Measurements from ENCODE around the gene SLAMF1. TPM values are rescaled to one million over a fixed set of nuclear protein-coding genes. Genes with fewer than 3 reads are reported as not detected.

The SLAMF1 gene
- total and polyA plus RNA-seq, 9 of the 15 experiments (the other 6 are each of a cell fraction or from before 2014, with no cell fraction given) = 0.04 to 0.17 (median 0.11) TPM; not detected in 4

- TF ChIP-seq ZNF239 (CRISPR knock-in tag; IDR thresholded peaks at IDR 0.05) (no peak), MBD1 (CRISPR knock-in tag; IDR thresholded peaks at IDR 0.05) (no peak), RBM39 (optimal IDR thresholded peaks at IDR 0.05; ENCODE audit: low read depth, low read length) (no peak), ZSCAN29 (IDR thresholded peaks at IDR 0.05) (no peak), HMGXB4 (CRISPR knock-in tag; IDR thresholded peaks at IDR 0.05) (no peak), NFE2L1 (tag; IDR thresholded peaks at IDR 0.05; ENCODE audit: borderline replicate concordance, low read depth) (no peak), PCBP2 (IDR thresholded peaks at IDR 0.05; ENCODE audit: low read depth, low read length, poor library complexity, severe bottlenecking) (no peak), CCAR2 (IDR thresholded peaks at IDR 0.05; ENCODE audit: low read depth, low read length) (no peak), FOS (IDR thresholded peaks at IDR 0.05; ENCODE audit: extremely low read depth, insufficient read length) (no peak), ETV5 (CRISPR knock-in tag; IDR thresholded peaks at IDR 0.05; ENCODE audit: low read depth) (no peak), TAF1 (IDR thresholded peaks at IDR 0.05; ENCODE audit: control insufficient read depth, extremely low read depth, insufficient read depth, low read length, severe bottlenecking) (no peak), NBN (IDR thresholded peaks at IDR 0.05; ENCODE audit: low read depth) (no peak), ZFP36 (IDR thresholded peaks at IDR 0.05; ENCODE audit: low read depth, low read length, partially characterized antibody) (no peak), KLF6 (CRISPR knock-in tag; IDR thresholded peaks at IDR 0.05; ENCODE audit: borderline replicate concordance) (no peak), BRF1 (IDR thresholded peaks at IDR 0.05; ENCODE audit: borderline replicate concordance, extremely low read depth, insufficient read length) (no peak), ZNF583 (CRISPR knock-in tag; IDR thresholded peaks at IDR 0.05) (no peak)
- no peak overlapping the region for H3K9ac ChIP-seq (ENCODE audit: insufficient read depth in 1 of 2, low read depth in 2 of 2, low read length in 2 of 2)
- DNase-seq (ENCODE audit: extremely low read depth in 1 of 4, low spot score in 3 of 4) (no peak), FAIRE-seq (no peak), ATAC-seq (no peak)
- no peaks in the 10 kb centered on the region for H3K9me1 ChIP-seq (ENCODE audit: control insufficient read depth, insufficient read depth, low read length)
- peaks cover 0 to 14% of the 10 kb centered on the region in 2 experiments; a peak in 4 of 5 replicates for H3K4me1 ChIP-seq (replicated peaks in 1 of 2; ENCODE audit: control insufficient read depth in 2 of 2, insufficient read depth in 2 of 2, low read length in 2 of 2)
- H3K4me3 ChIP-seq = no peak overlapping the region
- H3K79me2 ChIP-seq (ENCODE audit: control insufficient read depth, insufficient read depth, low read length) = no peaks in the 10 kb centered on the region
- in situ Hi-C loops (cut with MboI) (no loop called here), intact Hi-C loops (cut with micrococcal nuclease) (no loop called here)
- H3K27ac ChIP-seq (ENCODE audit: extremely low read depth, low read depth, low read length) = no peak overlapping the region
- H3K27me3 ChIP-seq (ENCODE audit: control insufficient read depth in 2 of 2, insufficient read depth in 2 of 2, low read length in 2 of 2) = no peaks in the 10 kb centered on the region
- H3K4me2 ChIP-seq (ENCODE audit: insufficient read depth, low read length) = no peak overlapping the region
- no peak overlapping the region for H2AFZ ChIP-seq (ENCODE audit: low read depth, low read length)
- BruUV-seq (replicated peaks) = no TSS peak
- no peaks in the 10 kb centered on the region for H3K9me3 ChIP-seq (replicated peaks; ENCODE audit: control insufficient read depth, insufficient read depth, low read depth, low read length)
- 65% methylated on average over 2 of the region's 2 CpGs for WGBS (ENCODE audit: insufficient coverage, low coverage, missing lambda C conversion rate)
- no peaks in the 10 kb centered on the region for H4K20me1 ChIP-seq (replicated peaks; ENCODE audit: control insufficient read depth, insufficient read depth, low read length)
- H3K36me3 ChIP-seq (ENCODE audit: control insufficient read depth, insufficient read depth, low read length) = no peaks in the 10 kb centered on the region
- ChIA-PET CTCF (ENCODE audit: low intra/inter-chr PET ratio) (no interaction called here), POLR2A (interaction anchor here (1.1 kb wide), 1 partner anchor 14 kb away, joined by 4 read pairs; no protein-coding TSS in a partner anchor)
These were observed 4.6 kb downstream of the SLAMF1 start for GRCh38 chr1:160642281-160642644.
